Measurements from ENCODE around the gene MSMP.

MSMP gene

GRCh38 chr9:35790025-35790384 is 35.9 kb upstream of the MSMP start:
- ATAC-seq (replicated peaks): no peak

GRCh38 chr9:35789541-35789940 is 35.5 kb upstream of the MSMP start:
- Mint-ChIP-seq H3K27me3 (no peaks in the 10 kb centered on the region), H3K9me3 (no peaks in the 10 kb centered on the region), H3K4me1 (ENCODE audit: low read depth in 2 of 2) (peaks cover 9 to 12% of the 10 kb centered on the region in 2 donors), H3K4me3 (no peak overlapping the region), H3K27ac (no peak overlapping the region), H3K36me3 (ENCODE audit: insufficient read depth) (peaks cover 20% of the 10 kb centered on the region)
- no peak for ATAC-seq (replicated peaks)
- no peak for DNase-seq

More at GRCh38 chr9:35790025-35790384, 35.9 kb upstream of the MSMP start:
- no peak overlapping the region for H3K4me3 Mint-ChIP-seq
- DNase-seq: no peak
- H3K9me3 Mint-ChIP-seq: no peaks in the 10 kb centered on the region
- H3K4me1 Mint-ChIP-seq (ENCODE audit: low read depth in 2 of 2): peaks cover 9 to 12% of the 10 kb centered on the region in 2 donors
- H3K27me3 Mint-ChIP-seq: no peaks in the 10 kb centered on the region
- H3K36me3 Mint-ChIP-seq (ENCODE audit: insufficient read depth): peaks cover 20% of the 10 kb centered on the region
- no peak overlapping the region for H3K27ac Mint-ChIP-seq

GRCh38 chr9:35783418-35783817 is 29.3 kb upstream of the MSMP start:
- Mint-ChIP-seq H3K4me1 (ENCODE audit: low read depth in 2 of 2) (peaks cover 0 to 3% of the 10 kb centered on the region in 2 donors), H3K9me3 (no peaks in the 10 kb centered on the region), H3K36me3 (ENCODE audit: insufficient read depth) (peaks cover 13% of the 10 kb centered on the region), H3K27me3 (no peaks in the 10 kb centered on the region), H3K4me3 (no peak overlapping the region), H3K27ac (no peak overlapping the region)
- ATAC-seq (replicated peaks) (no peak), DNase-seq (no peak)

GRCh38 chr9:35781066-35781465 is 27.0 kb upstream of the MSMP start:
- Mint-ChIP-seq H3K27ac (peak overlapping the region in 1 of 2 donors; percentile 17), H3K4me3 (no peak overlapping the region), H3K36me3 (ENCODE audit: insufficient read depth) (no peaks in the 10 kb centered on the region), H3K4me1 (ENCODE audit: low read depth in 2 of 2) (peaks cover 0 to 3% of the 10 kb centered on the region in 2 donors), H3K9me3 (no peaks in the 10 kb centered on the region), H3K27me3 (no peaks in the 10 kb centered on the region)
- no peak for ATAC-seq (replicated peaks)
- DNase-seq: no peak

- H3K4me3 Mint-ChIP-seq: no peak overlapping the region
- H3K4me1 Mint-ChIP-seq (ENCODE audit: low read depth in 2 of 2): peaks cover 0 to 3% of the 10 kb centered on the region in 2 donors
- no peaks in the 10 kb centered on the region for H3K27me3 Mint-ChIP-seq
- no peak overlapping the region for H3K27ac Mint-ChIP-seq
- no peak for ATAC-seq (replicated peaks)
- no peaks in the 10 kb centered on the region for H3K9me3 Mint-ChIP-seq
- H3K36me3 Mint-ChIP-seq (ENCODE audit: insufficient read depth): no peaks in the 10 kb centered on the region
- DNase-seq: no peak
These were observed 24.4 kb upstream of the MSMP start for GRCh38 chr9:35778496-35778895.

GRCh38 chr9:35776018-35776417 is 21.9 kb upstream of the MSMP start:
- DNase-seq (no peak), ATAC-seq (replicated peaks) (no peak)
- no peaks in the 10 kb centered on the region for H3K9me3 Mint-ChIP-seq
- H3K27me3 Mint-ChIP-seq: no peaks in the 10 kb centered on the region
- no peak overlapping the region for H3K27ac Mint-ChIP-seq
- H3K36me3 Mint-ChIP-seq (ENCODE audit: insufficient read depth): no peaks in the 10 kb centered on the region
- peaks cover 0 to 1% of the 10 kb centered on the region in 2 donors for H3K4me1 Mint-ChIP-seq (ENCODE audit: low read depth in 2 of 2)
- no peak overlapping the region for H3K4me3 Mint-ChIP-seq

- no peak for DNase-seq
- H3K27me3 Mint-ChIP-seq: no peaks in the 10 kb centered on the region
- no peak for ATAC-seq (replicated peaks)
- H3K4me3 Mint-ChIP-seq: no peak overlapping the region
- no peak overlapping the region for H3K27ac Mint-ChIP-seq
- H3K9me3 Mint-ChIP-seq: no peaks in the 10 kb centered on the region
- H3K36me3 Mint-ChIP-seq (ENCODE audit: insufficient read depth): no peaks in the 10 kb centered on the region
- H3K4me1 Mint-ChIP-seq (ENCODE audit: low read depth in 2 of 2): no peaks in the 10 kb centered on the region
These were observed 21.0 kb upstream of the MSMP start for GRCh38 chr9:35774907-35775635.

GRCh38 chr9:35771943-35772342 is 17.9 kb upstream of the MSMP start:
- H3K36me3 Mint-ChIP-seq (ENCODE audit: insufficient read depth): no peaks in the 10 kb centered on the region
- ATAC-seq (replicated peaks) (no peak), DNase-seq (no peak)
- H3K4me1 Mint-ChIP-seq (ENCODE audit: low read depth in 2 of 2): no peaks in the 10 kb centered on the region
- H3K27ac Mint-ChIP-seq: no peak overlapping the region
- H3K9me3 Mint-ChIP-seq: no peaks in the 10 kb centered on the region
- no peak overlapping the region for H3K4me3 Mint-ChIP-seq
- no peaks in the 10 kb centered on the region for H3K27me3 Mint-ChIP-seq

GRCh38 chr9:35771534-35771933 is 17.5 kb upstream of the MSMP start:
- H3K27me3 Mint-ChIP-seq: no peaks in the 10 kb centered on the region
- H3K36me3 Mint-ChIP-seq (ENCODE audit: insufficient read depth): no peaks in the 10 kb centered on the region
- H3K4me1 Mint-ChIP-seq (ENCODE audit: low read depth in 2 of 2): no peaks in the 10 kb centered on the region
- H3K4me3 Mint-ChIP-seq: no peak overlapping the region
- no peak overlapping the region for H3K27ac Mint-ChIP-seq
- H3K9me3 Mint-ChIP-seq: no peaks in the 10 kb centered on the region
- no peak for ATAC-seq (replicated peaks)
- DNase-seq: no peak

- no peak for ATAC-seq (replicated peaks)
These were observed 17.0 kb upstream of the MSMP start for GRCh38 chr9:35771075-35771433.

GRCh38 chr9:35769763-35770162 is 15.7 kb upstream of the MSMP start:
- H3K27ac Mint-ChIP-seq: no peak overlapping the region
- H3K36me3 Mint-ChIP-seq (ENCODE audit: insufficient read depth): no peaks in the 10 kb centered on the region
- no peaks in the 10 kb centered on the region for H3K27me3 Mint-ChIP-seq
- ATAC-seq (replicated peaks) (no peak), DNase-seq (no peak)
- no peaks in the 10 kb centered on the region for H3K4me1 Mint-ChIP-seq (ENCODE audit: low read depth in 2 of 2)
- H3K9me3 Mint-ChIP-seq: no peaks in the 10 kb centered on the region
- no peak overlapping the region for H3K4me3 Mint-ChIP-seq

More at GRCh38 chr9:35771075-35771433, 17.0 kb upstream of the MSMP start:
- Mint-ChIP-seq H3K4me3 (no peak overlapping the region), H3K9me3 (no peaks in the 10 kb centered on the region), H3K36me3 (ENCODE audit: insufficient read depth) (no peaks in the 10 kb centered on the region), H3K4me1 (ENCODE audit: low read depth in 2 of 2) (no peaks in the 10 kb centered on the region), H3K27me3 (no peaks in the 10 kb centered on the region), H3K27ac (no peak overlapping the region)
- DNase-seq: no peak

GRCh38 chr9:35767458-35767857 is 13.4 kb upstream of the MSMP start:
- Mint-ChIP-seq H3K27ac (no peak overlapping the region), H3K27me3 (no peaks in the 10 kb centered on the region), H3K4me1 (ENCODE audit: low read depth in 2 of 2) (peaks cover 0 to 3% of the 10 kb centered on the region in 2 donors), H3K4me3 (no peak overlapping the region), H3K9me3 (no peaks in the 10 kb centered on the region), H3K36me3 (ENCODE audit: insufficient read depth) (peaks cover 3% of the 10 kb centered on the region)
- no peak for DNase-seq
- ATAC-seq (replicated peaks): no peak

GRCh38 chr9:35766997-35767396 is 12.9 kb upstream of the MSMP start:
- DNase-seq: no peak
- peaks cover 3% of the 10 kb centered on the region for H3K36me3 Mint-ChIP-seq (ENCODE audit: insufficient read depth)
- H3K9me3 Mint-ChIP-seq: no peaks in the 10 kb centered on the region
- ATAC-seq (replicated peaks): no peak
- no peak overlapping the region for H3K4me3 Mint-ChIP-seq
- H3K27me3 Mint-ChIP-seq: no peaks in the 10 kb centered on the region
- H3K27ac Mint-ChIP-seq: no peak overlapping the region
- H3K4me1 Mint-ChIP-seq (ENCODE audit: low read depth in 2 of 2): peaks cover 0 to 3% of the 10 kb centered on the region in 2 donors

GRCh38 chr9:35763803-35764202 is 9.7 kb upstream of the MSMP start:
- no peaks in the 10 kb centered on the region for H3K9me3 Mint-ChIP-seq
- no peaks in the 10 kb centered on the region for H3K27me3 Mint-ChIP-seq

More at GRCh38 chr9:35763803-35764202, 9.7 kb upstream of the MSMP start:
- H3K27ac Mint-ChIP-seq: no peak overlapping the region
- ATAC-seq (replicated peaks) (no peak), DNase-seq (no peak)
- H3K4me1 Mint-ChIP-seq (ENCODE audit: low read depth in 2 of 2): peaks cover 6 to 18% of the 10 kb centered on the region in 2 donors
- no peak overlapping the region for H3K4me3 Mint-ChIP-seq
- H3K36me3 Mint-ChIP-seq (ENCODE audit: insufficient read depth): peaks cover 3% of the 10 kb centered on the region
